Endothelial cell of umbilical vein (primary cell): Measurements from ENCODE around the gene UBE2I.

Source experiments
- CTCF ChIP-seq, 2 donors: IDR thresholded peaks; 1 replicate in 1 of 2; 2 replicates in 1 of 2; pipeline ENCODE4 v1.5.1; 2011; ENCODE audit warnings: low read length in 2 of 2, mild to moderate bottlenecking in 2 of 2, moderate library complexity in 2 of 2, control low read depth in 1 of 2, inconsistent platforms in 1 of 2, low read depth in 1 of 2; ENCODE audit not compliant: insufficient read depth in 1 of 2; ENCODE audit errors: extremely low read depth in 1 of 2
- EZH2 ChIP-seq: IDR thresholded peaks from 2 replicates; pipeline ENCODE4 v1.6.1; 2012; ENCODE audit warnings: borderline replicate concordance, low read depth, mild to moderate bottlenecking, moderate library complexity, low read length, inconsistent platforms; ENCODE audit not compliant: severe bottlenecking
- JUN ChIP-seq: IDR thresholded peaks from 2 replicates; pipeline ENCODE4 v1.6.1; 2011; ENCODE audit warnings: borderline replicate concordance, low read depth; ENCODE audit not compliant: insufficient read length, insufficient read depth
- MAX ChIP-seq: IDR thresholded peaks from 2 replicates; pipeline ENCODE4 v1.6.1; 2011; ENCODE audit not compliant: insufficient read depth, insufficient read length
- POLR2A ChIP-seq: IDR thresholded peaks from 2 replicates; pipeline ENCODE4 v1.6.1; 2012; ENCODE audit warnings: low read depth, mild to moderate bottlenecking, control low read depth, low read length
- POLR2AphosphoS5 ChIP-seq: IDR thresholded peaks from 2 replicates; pipeline ENCODE4 v1.6.1; 2012; ENCODE audit warnings: low read depth, mild to moderate bottlenecking, control low read depth, low read length, moderate library complexity; ENCODE audit not compliant: insufficient read depth

- TF ChIP-seq MAX (no peak), POLR2A (no peak), POLR2AphosphoS5 (no peak), CTCF (IDR thresholded peaks at IDR 0.05; ENCODE audit: extremely low read depth in 1 of 2, insufficient read depth in 1 of 2, low read depth in 1 of 2, low read length in 2 of 2) (no peak), EZH2 (no peak), JUN (no peak)
Measured at GRCh38 chr16:1276580-1276878, 32.9 kb upstream of the UBE2I start.
